Measurements from ENCODE around the gene MS4A12. TPM values are rescaled to one million over a fixed set of nuclear protein-coding genes. Genes with fewer than 3 reads are reported as not detected.

The MS4A12 gene
- total RNA-seq, 4 donors from 2014 or later: 1.8 TPM; not detected in 3

DNA sequence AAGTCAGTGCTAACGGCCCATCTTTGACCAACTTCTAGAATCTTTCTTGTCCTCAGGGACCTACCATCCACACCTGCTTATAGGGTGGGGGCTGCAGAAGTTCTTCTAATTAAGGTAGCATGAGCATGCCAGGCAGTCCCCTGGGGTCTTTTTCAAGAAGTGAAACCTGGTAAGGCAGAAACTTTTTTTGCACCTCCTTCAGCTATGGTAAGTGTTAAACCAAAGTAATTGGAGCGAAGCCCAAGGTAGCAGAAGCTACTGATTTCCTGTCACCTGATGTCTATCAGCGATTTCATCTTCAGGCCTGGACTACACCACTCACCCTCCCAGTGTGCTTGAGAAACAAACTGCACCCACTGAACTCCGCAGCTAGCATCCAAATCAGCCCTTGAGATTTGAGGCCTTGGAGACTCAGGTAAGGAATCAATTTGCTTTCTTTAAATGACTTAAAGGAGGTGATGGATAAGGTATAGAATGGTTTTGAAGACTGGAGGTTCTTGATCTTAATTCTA lies 37.0 kb upstream of the MS4A12 start, which contains the start of gene MS4A1:
TSS of gene MS4A1 (plus strand) at position 317 of the 512 bp plus-strand sequence. CDS start 6,528 bp downstream, outside the sequence.
- Histone ChIP-seq H3K27me3 (no peaks in the 10 kb centered on the region), H3K36me3 (no peaks in the 10 kb centered on the region), H3K27ac (replicated peaks in 1 of 4) (no peak within 1 kb of the TSS), H3K4me1 (no peaks in the 10 kb centered on the region), H3K9me3 (no peaks in the 10 kb centered on the region), H3K4me3 (no peak within 1 kb of the TSS)
- intact Hi-C loops (cut with DNase I): no loop called here
- no peak for DNase-seq (ENCODE audit: extremely low spot score)
- WGBS: 60% methylated on average over 4 of the region's 4 CpGs
- TF ChIP-seq POLR2AphosphoS5 (IDR thresholded peaks at IDR 0.05) (no peak), POLR2A (IDR thresholded peaks at IDR 0.05; ENCODE audit: low read depth) (no peak), EP300 (IDR thresholded peaks at IDR 0.05) (no peak)
- TF ChIP-seq, protein P1, sequence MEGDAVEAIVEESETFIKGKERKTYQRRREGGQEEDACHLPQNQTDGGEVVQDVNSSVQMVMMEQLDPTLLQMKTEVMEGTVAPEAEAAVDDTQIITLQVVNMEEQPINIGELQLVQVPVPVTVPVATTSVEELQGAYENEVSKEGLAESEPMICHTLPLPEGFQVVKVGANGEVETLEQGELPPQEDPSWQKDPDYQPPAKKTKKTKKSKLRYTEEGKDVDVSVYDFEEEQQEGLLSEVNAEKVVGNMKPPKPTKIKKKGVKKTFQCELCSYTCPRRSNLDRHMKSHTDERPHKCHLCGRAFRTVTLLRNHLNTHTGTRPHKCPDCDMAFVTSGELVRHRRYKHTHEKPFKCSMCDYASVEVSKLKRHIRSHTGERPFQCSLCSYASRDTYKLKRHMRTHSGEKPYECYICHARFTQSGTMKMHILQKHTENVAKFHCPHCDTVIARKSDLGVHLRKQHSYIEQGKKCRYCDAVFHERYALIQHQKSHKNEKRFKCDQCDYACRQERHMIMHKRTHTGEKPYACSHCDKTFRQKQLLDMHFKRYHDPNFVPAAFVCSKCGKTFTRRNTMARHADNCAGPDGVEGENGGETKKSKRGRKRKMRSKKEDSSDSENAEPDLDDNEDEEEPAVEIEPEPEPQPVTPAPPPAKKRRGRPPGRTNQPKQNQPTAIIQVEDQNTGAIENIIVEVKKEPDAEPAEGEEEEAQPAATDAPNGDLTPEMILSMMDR (IDR thresholded peaks at IDR 0.05): no peak

DNA sequence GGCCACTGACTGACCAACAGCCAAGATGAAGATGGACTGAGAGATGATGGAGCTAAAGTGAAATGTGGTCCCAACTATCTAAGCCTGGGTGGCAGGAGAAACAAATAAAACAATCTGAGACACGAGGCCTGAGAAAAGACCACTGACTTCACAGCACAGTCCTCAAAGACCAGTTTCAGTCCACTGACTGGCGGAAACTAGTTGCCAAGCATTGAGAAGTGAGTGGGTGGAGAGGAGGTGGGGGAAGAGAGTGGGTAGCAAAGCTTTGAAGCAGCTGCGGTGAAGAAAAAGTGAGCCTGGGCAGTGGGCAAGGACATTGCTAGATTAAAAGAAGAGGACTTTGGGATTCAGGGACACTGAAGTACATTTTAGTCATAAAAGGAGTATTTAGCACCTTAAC lies 35.0 kb upstream of the MS4A12 start:
- no peak overlapping the region for H3K27ac ChIP-seq (replicated peaks in 1 of 4)
- H3K4me1 ChIP-seq: no peaks in the 10 kb centered on the region
- H3K27me3 ChIP-seq: no peaks in the 10 kb centered on the region
- H3K36me3 ChIP-seq: no peaks in the 10 kb centered on the region
- DNase-seq (ENCODE audit: extremely low spot score): no peak
- no peak overlapping the region for H3K4me3 ChIP-seq
- intact Hi-C loops (cut with DNase I): no loop called here
- no peaks in the 10 kb centered on the region for H3K9me3 ChIP-seq
- 75% methylated on average over 3 of the region's 3 CpGs for WGBS
- TF ChIP-seq, protein P1 (IDR thresholded peaks at IDR 0.05): no peak
- no peak for TF ChIP-seq EP300 (IDR thresholded peaks at IDR 0.05)

DNA sequence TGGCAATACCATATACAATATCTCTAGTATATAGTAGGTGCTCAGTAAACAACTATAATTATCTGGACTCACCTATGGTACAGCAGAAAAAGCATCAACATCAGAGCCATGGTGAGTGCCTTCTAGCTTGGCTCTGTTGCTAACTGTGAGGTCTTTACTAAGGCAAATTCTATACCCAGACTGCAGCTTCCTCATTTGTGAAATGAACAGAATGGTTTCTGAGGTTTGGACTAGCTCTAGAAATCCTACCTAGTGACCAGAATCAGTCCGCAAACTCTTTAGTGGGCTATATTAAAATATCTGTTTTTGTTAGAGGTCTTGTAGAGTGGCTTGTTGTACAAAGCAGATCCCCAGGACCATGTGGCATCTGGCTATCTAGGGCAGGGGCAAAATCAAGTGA lies 33.2 kb upstream of the MS4A12 start:
- H3K36me3 ChIP-seq: no peaks in the 10 kb centered on the region
- no peak overlapping the region for H3K4me3 ChIP-seq
- H3K4me1 ChIP-seq: no peaks in the 10 kb centered on the region
- no peak overlapping the region for H3K27ac ChIP-seq (replicated peaks in 1 of 4)
- H3K9me3 ChIP-seq: no peaks in the 10 kb centered on the region
- intact Hi-C loops (cut with DNase I): no loop called here
- no peaks in the 10 kb centered on the region for H3K27me3 ChIP-seq
- no peak for TF ChIP-seq EP300 (IDR thresholded peaks at IDR 0.05)
- TF ChIP-seq, protein P1 (IDR thresholded peaks at IDR 0.05): no peak
- TF ChIP-seq POLR2A (IDR thresholded peaks at IDR 0.05; ENCODE audit: low read depth): no peak
- no peak for TF ChIP-seq POLR2AphosphoS5 (IDR thresholded peaks at IDR 0.05)
- WGBS: 92% methylated on average over 1 of the region's 1 CpG
- no peak for DNase-seq (ENCODE audit: extremely low spot score)

DNA sequence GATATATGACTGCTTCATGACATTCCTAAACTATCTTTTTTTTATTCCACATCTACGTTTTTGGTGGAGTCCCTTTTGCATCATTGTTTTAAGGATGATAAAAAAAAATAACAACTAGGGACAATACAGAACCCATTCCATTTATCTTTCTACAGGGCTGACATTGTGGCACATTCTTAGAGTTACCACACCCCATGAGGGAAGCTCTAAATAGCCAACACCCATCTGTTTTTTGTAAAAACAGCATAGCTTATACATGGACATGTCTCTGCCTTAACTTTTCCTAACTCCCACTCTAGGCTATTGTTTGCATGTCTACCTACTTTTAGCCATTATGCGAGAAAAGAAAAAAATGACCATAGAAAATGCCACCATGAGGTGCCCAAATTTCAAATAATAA lies 23.7 kb upstream of the MS4A12 start:
- no peak for DNase-seq (ENCODE audit: extremely low spot score)
- H3K4me1 ChIP-seq: no peaks in the 10 kb centered on the region
- H3K27me3 ChIP-seq: no peaks in the 10 kb centered on the region
- no peak for TF ChIP-seq EP300 (IDR thresholded peaks at IDR 0.05)
- no peak for TF ChIP-seq POLR2A (IDR thresholded peaks at IDR 0.05; ENCODE audit: low read depth)
- TF ChIP-seq, protein P1 (IDR thresholded peaks at IDR 0.05): no peak
- no peak for TF ChIP-seq POLR2AphosphoS5 (IDR thresholded peaks at IDR 0.05)
- no peak overlapping the region for H3K4me3 ChIP-seq
- no peaks in the 10 kb centered on the region for H3K36me3 ChIP-seq
- intact Hi-C loops (cut with DNase I): no loop called here
- WGBS: 72% methylated on average over 2 of the region's 2 CpGs
- H3K27ac ChIP-seq (replicated peaks in 1 of 4): no peak overlapping the region
- H3K9me3 ChIP-seq: no peaks in the 10 kb centered on the region

DNA sequence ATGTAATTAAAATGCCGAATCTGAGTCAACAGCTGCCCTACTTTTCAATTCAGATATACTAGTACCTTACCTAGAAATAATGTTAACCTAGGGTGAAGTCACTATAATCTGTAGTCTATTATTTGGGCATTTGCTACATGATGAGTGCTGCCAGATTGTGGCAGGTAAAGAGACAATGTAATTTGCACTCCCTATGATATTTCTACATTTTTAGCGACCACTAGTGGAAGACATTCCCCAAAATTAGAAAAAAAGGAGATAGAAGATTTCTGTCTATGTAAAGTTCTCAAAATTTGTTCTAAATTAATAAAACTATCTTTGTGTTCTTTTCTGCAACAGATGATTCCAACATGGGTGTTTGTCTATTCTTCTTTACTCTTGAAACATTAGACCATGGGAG lies 22.9 kb upstream of the MS4A12 start:
- H3K36me3 ChIP-seq: no peaks in the 10 kb centered on the region
- no peak overlapping the region for H3K4me3 ChIP-seq
- no peaks in the 10 kb centered on the region for H3K4me1 ChIP-seq
- no peaks in the 10 kb centered on the region for H3K27me3 ChIP-seq
- H3K27ac ChIP-seq (replicated peaks in 1 of 4): no peak overlapping the region
- peaks cover 0 to 2% (median 0%) of the 10 kb centered on the region in 4 donors for H3K9me3 ChIP-seq
- intact Hi-C loops (cut with DNase I): no loop called here
- no peak for DNase-seq (ENCODE audit: extremely low spot score)
- WGBS: 54% methylated on average over 2 of the region's 2 CpGs
- TF ChIP-seq POLR2AphosphoS5 (IDR thresholded peaks at IDR 0.05) (no peak), POLR2A (IDR thresholded peaks at IDR 0.05; ENCODE audit: low read depth) (no peak), EP300 (IDR thresholded peaks at IDR 0.05) (no peak)
- TF ChIP-seq, protein P1 (IDR thresholded peaks at IDR 0.05): no peak
